Measurements from ENCODE around the gene ZSWIM3.
A peak's percentile ranks its signal among the peaks of the same experiment; 100 is the strongest.

Gene ZSWIM3

GRCh38 chr20:45918182-45918737, 60.8 kb downstream of the ZSWIM3 start:
- no peak overlapping the region for H3K4me3 ChIP-seq (ENCODE audit: low read length)
- DNase-seq (ENCODE audit: low read depth): no peak
- TF ChIP-seq CTCF (IDR thresholded peaks at IDR 0.05; ENCODE audit: insufficient read depth, low read depth, low read length, missing control alignments): no peak

- DNase-seq (ENCODE audit: low read depth): peak; percentile 35
- no peak for TF ChIP-seq CTCF (IDR thresholded peaks at IDR 0.05; ENCODE audit: insufficient read depth, low read depth, low read length, missing control alignments)
- no peak overlapping the region for H3K4me3 ChIP-seq (ENCODE audit: low read length)
Observed at GRCh38 chr20:45918779-45919537, 61.5 kb downstream of the ZSWIM3 start.

- no peak for DNase-seq (ENCODE audit: low read depth)
- TF ChIP-seq CTCF (IDR thresholded peaks at IDR 0.05; ENCODE audit: insufficient read depth, low read depth, low read length, missing control alignments): no peak
- H3K4me3 ChIP-seq (ENCODE audit: low read length): no peak overlapping the region
Observed at GRCh38 chr20:45919542-45920399, 62.4 kb downstream of the ZSWIM3 start.

- TF ChIP-seq CTCF (IDR thresholded peaks at IDR 0.05; ENCODE audit: insufficient read depth, low read depth, low read length, missing control alignments): no peak
- no peak overlapping the region for H3K4me3 ChIP-seq (ENCODE audit: low read length)
- no peak for DNase-seq (ENCODE audit: low read depth)
Observed at GRCh38 chr20:45920462-45921336, 63.3 kb downstream of the ZSWIM3 start.

- no peak for TF ChIP-seq CTCF (IDR thresholded peaks at IDR 0.05; ENCODE audit: insufficient read depth, low read depth, low read length, missing control alignments)
- DNase-seq (ENCODE audit: low read depth): no peak
- no peak overlapping the region for H3K4me3 ChIP-seq (ENCODE audit: low read length)
Observed at GRCh38 chr20:45921337-45922189, 64.1 kb downstream of the ZSWIM3 start.
